Activated CD4-positive, alpha-beta T cell treated with anti-CD3 and anti-CD28 coated beads, Interleukin-2, amount 50 U/mL, for 48 hours (primary cell): ENCODE data around the gene DCLK1.

ENCODE experiments used
- DNase-seq, 2 experiments: peaks; one replicate each; pipeline ENCODE4 v3.0.0-alpha.2; 2020

DCLK1 gene

DNA sequence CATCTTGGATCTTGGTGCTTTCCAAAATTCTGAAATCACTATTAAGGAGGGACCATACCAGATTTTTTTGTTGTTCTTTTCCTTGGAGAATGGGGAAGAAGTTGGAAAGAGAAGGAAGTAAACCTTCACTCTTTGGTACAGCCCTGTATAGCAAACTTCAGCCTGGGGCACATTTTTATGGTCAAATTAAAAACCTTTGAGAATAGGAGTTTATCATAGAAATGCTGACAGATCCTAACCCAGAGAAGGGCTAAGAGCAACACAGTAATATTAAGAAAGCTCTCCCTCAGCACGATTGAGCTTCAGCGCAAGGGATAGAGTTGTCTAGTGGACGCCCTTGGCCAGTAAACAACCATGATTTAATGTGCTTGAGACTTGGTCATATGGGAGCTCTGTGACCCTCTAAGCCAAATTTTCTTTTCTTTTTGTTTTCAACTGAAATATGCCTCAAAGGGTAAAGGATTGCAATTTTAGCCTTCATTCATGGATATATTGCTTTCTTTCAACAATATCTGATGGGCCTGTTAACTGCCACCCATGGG is 360.4 kb downstream of the DCLK1 start:
- DNase-seq, result no peak

DNA sequence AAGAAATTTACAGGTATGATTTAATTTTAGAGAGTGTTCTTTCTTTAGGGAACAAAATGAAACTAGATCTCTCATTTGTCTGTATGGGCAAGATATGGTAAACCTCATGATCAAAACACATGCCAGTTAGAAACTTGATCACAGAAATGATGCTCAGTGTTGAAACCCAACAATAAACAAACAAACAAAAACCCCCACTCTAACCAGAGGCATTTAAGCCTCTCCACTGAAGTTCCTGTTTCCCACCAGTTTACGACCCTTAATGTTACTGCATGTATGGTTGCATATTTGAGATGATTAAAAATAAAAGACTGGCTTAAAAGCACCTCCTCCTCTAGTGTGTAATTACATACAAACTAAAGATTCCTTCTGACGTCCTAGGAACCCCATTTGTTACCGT is 361.4 kb downstream of the DCLK1 start:
- DNase-seq, result no peak

DNA sequence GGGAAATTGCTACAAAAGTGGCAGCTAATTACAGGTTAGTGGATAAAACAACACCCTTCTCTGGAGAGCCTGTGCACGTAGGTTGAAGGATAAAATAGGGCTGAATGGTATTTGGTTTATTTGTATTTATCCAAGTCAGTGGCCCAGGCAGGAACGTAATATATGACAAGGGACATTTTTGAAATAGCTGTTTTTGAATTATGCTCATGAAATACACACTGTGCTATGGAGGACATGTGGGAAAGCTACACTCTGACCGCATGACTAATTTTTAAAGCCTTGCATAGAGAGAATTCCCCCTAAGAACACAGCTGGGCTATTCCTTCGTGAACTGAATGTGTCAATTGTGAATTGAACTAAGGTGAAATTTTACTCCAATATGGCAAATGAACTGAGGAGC is 362.6 kb downstream of the DCLK1 start:
- DNase-seq, result no peak

DNA sequence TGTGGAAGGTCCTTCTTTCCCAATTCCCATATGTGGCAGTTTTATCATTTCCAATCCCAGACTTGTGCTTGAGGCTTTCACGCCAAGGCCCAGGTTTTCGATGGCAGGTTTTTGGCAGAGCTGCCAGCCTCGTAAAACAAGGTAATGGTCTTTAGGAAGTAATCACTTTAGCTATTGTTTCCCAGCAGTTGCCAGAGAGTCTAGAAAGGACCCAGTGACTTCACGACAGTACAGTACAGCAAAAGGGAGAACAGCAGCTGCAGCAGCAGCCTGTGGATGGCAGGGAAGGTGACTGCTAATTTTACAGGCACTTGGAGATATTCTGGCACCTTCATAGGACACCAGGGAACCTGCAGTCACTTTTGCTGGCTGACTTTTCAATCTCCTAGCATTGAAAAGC is 363.1 kb downstream of the DCLK1 start:
- no peak for DNase-seq

DNA sequence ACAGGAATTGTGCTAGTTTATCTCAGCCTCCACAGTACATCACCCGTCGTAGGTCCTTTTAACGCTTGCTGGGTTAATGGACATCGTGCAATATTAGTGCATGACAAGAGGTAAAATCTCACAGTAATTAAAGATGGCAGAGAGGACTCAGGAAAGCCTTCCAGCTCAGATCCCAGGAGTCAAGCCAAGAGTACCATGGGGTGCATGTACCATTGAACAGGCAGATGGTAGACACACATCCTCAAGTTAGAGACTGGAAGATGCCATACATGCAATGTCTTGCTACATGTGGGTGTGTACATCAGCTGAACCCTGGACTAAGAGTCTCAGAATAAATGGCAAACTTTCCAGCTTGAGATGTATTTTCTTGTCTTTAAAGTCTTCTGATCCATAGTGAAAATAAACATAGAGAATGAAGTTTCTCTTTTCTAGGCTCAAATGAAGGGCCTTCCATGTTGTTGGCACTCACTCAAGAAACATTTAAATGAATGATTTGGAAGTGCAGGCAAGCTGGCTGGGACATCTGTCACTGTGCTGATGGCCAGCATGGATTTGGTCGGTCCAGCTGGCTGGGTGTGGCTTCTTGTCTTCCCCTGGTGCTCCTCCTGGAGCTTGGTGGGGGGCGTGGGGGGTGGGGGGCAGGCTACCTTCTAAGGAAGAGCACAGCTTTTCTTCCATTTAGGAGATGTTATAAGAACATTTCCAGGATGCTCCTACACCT is 363.8 kb downstream of the DCLK1 start:
- DNase-seq, result no peak

DNA sequence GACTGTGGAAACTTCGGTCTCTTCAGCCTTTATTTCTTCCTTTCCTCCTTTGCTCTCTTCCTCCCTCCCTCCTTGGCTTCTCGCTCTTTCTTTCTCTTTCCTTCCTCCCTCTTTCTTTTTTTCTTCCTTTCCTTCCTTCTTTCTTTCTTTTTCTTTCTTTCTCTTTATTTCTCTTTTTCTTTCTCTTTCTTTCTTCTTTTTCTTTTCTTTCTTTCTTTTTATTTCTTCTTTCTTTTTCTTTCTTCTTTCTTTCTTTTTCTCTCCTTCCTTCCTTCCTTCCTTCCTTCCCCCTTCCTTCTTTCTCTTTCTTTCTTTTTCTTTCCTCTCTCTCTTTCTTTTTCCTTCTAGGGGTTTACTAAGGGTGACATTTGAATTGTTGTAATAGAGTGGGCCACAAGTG is 364.5 kb downstream of the DCLK1 start:
- no peak for DNase-seq

DNA sequence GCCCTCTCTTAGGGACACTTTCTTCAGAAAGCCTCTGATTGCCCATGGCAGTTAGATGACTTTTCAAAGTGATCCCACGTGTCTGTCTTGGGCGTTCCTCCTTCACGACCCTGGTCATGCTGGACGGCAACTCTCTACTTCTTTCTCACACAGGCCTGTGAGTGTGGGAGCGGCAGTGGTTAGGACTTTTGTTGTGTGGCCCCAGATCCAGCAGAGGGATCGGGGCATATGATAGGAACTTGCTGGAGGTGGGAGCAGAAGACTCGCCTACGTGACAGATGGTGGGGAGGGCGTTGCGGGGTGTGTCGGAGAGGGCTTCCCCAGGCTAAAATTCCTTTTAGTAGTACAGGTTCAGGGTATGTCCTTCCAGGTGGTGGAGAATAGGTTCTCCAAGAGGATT is 365.2 kb downstream of the DCLK1 start:
- DNase-seq, result no peak

DNA sequence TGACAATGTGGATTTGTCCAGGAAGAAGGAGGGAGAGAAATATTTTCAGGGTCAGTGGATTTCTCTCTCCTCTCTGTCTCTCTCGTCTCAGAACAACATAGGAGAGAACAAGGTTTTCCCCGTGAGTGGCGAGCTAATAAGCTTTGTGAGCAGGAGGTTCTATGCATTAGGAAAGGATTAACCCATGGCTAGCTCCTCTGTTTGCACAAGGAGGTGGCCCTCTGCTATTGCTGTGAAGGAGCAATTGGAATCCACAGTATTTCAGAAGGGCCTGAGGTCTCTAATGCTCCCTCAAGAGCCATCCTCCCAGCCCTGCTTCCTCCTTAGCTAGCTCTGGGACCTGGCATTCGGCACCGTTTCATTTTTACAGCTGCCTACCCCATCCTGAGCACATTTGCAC is 365.8 kb downstream of the DCLK1 start:
- no peak for DNase-seq

DNA sequence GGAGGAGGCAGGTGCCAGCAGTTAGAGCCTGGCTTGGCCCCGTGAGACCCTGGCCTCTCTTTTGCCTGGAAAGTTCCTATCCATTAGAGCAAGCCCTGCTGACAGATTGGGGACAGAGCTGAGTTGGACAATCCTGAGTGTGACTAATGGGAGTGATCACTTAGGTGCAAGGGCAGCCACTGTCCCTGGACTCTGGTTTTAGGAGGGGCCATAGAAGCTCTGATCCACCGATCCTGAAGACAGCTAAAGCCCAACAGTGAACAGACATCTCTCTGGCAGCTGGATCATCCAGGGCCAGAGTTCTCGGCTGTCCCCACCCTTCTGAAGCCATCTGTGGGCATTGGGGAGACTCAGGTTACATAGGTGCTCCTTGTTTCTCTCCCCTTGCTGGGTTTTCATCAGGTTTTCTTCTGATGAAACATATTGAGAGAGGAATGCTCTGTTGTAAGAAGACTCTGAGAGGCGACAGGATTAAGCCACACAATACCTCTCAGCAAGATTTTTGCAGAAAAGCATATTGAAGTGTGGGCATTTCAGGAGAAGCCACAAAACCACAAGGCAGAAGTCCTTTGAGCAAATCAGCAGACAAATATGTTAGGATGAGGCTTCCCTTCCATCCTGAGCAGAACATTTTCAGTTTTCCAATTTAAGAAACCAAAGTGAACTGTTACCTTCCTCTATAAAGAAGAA is 366.7 kb downstream of the DCLK1 start:
- DNase-seq, result no peak

DNA sequence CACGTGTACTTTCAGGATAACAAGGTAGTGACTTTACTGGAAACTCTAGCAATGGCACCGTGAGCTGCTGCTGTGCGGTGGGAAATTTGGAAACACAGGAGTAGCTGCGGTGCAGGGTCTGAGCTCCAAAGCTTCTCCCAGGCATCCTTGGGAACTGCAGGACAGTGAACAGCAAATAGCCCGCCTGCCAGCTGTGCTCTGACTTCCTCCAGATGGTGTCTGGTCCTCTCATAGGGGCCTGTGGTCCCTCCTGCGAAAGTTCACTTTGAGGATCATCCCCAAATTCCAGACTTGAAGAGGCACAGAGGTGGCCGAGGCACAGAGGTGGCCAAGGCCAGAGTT is 367.4 kb downstream of the DCLK1 start:
- no peak for DNase-seq

DNA sequence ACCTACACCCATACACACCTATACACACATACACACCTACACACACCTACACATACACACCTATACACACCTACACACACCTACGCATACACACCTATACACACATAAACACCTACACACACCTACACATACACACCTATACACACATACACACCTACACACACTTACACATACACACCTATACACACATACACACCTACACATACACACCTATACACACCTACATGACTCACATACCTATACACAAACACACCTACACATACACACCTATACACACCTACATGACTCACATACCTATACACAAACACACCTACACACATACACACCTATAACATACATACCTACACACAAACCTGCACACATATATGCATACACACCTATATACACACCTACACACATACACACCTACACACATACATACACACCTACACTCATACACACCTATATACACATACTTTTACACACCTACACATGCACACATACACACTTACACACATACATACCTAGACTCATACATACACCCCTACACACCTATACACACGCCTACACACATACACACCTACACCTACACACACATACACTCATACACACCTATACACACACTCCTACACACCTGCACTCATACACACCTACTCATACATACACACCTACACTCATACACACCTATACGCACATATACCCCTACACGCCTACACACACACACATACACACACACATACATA is 368.0 kb downstream of the DCLK1 start:
- no peak for DNase-seq

DNA sequence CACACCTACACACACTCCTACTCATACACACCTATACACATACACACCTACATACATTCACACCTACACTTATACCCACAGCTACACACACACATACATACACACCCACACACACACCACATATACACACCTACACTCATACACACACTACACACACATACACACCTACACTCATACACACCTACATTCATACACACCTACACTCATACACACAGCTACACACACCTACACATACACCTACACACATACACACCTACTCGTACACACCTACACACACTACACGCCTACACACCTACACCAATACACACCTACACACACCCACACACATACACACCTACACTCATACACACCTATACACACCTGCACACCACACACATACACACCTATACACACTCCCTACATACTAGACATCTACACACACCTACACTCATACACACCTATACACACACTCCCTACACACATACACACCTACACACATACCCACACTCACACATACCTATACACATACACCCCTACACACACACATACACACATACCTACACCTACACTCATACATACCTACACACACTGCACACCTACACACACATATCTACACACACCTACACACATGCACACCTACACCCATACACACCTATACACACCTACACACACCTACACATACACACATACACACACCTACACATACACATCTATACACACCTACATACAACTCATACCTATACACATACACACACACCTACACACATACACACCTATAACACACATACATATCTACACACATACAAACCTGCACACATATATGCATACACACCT is 369.5 kb downstream of the DCLK1 start:
- DNase-seq, result no peak

DNA sequence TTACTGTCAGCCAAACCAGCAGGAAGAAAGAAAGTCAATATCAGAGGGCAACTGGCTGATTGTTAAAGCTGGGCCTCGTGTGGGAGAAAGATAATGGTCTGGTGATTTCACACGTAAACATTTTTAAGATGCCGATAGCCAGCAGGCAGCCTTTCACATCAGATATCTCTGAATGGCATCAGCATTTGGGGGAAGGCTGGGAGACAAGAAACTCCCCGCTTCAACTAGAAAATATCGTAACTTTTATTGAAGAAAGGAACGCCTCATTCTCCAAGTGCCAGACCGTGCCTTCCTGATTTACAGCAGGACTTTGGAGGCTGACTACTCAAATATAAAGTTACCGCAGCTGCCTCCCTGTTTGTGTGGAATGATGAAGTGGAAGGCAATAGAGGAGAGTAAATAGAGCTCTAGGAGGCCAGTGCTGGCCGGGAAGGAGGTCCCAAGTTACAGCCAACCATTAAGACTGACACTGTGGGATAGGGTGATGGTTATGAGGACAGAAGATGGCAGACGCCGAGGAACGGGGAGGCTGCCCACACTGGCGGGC is 370.4 kb downstream of the DCLK1 start:
- DNase-seq, result no peak

DNA sequence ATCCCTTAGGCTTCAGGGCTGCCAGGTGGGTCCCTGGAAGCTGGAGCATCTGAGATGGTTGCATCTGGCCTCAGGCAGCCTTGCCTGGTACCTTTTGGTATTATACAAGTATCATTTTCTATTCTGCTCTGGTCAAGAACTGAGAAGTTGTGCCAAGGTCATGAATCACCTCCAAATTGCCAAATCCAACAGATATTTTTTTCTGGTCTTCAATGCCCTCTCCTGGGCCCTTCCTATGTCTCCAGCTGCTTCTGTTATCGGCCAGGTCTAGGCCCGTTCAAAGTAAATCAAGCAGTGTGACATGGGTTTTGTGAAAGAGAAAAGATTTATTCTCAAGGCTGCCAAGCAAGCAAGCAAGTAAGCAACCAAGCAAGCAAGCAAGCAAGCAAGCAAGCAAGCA is 383.6 kb downstream of the DCLK1 start:
- DNase-seq, result no peak

DNA sequence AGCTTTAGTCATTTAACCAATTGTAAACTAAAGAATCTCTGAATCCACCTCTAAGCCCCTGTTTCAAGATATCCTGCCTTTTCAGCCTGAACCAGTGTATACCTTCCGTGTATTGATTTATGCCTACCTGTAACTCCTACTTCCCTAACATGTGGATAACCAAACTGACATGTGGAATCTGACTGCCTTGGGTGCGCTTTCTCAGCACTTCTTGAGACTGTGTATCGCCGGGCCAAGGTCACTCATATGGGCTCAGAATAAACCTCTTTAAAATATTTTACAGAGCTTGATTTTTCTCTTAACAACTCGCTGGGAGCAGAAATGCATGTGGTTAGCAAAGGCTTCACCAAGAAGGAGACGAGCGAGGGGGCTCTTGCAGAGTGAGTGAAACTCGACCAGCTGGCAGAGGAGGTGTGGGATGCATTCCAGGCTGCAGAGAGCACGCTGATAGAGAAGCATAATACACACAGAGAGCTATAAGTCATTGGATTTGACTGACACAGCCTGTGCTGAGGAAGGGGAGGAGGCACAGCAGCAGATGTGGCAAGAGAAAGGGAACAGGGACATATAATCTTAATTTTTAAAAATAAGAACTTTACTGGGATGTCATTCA is 386.5 kb downstream of the DCLK1 start:
- DNase-seq, result no peak

DNA sequence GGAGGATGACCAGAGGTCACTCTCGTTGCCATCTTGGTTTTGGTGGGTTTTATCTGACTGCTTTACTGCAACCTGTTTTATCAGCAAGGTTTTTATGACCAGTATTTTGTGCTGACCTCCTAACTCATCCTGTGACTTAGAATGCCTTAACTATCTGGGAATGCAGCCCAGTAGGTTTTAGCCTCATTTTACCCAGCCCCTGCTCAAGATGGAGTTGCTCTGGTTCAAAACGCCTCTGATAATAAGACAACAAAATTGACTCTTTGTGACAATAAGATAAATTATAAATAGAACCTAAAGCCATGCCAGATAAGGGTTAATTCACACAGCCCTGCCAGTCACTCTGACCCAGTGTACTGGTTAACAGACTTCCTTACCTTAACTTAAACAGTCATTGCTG is 387.0 kb downstream of the DCLK1 start:
- DNase-seq, result no peak

DNA sequence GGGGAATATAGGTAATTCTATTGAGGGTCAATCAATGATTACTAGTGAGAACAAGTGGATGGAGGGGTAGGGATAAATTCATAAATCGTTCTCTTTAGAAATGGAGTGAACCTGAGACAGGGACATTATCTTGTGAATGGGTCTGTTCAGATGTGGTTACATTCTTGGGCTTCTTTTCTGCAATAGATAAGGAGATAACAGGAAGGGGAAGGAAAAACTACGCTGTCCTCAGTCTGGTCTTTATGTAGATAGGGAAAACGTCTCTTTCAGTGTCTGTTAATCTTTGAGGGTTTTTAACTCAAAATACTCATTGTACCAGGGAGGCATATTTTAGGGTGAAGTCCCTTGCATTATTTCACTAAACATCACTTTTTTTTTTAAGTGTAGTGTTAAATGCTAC is 388.0 kb downstream of the DCLK1 start:
- no peak for DNase-seq

DNA sequence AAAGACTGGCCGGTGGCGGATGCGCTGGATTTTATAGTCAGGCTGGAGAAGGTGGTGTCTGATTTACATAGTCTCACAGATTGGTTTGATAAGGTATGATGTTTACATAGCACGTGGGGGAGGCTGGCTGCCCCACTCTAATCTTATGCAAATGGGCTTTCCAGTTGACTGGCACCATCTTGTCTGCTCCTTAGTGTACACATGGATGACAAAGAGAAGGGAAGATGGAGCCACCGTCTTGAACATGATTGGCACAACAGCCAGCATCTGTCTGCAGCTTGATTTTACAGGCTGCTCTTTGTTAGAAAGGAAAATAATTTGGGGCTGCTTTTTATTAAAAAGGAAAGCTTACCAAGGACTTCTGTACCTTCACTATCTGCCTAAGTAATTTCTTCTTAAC is 389.5 kb downstream of the DCLK1 start:
- DNase-seq, result no peak

DNA sequence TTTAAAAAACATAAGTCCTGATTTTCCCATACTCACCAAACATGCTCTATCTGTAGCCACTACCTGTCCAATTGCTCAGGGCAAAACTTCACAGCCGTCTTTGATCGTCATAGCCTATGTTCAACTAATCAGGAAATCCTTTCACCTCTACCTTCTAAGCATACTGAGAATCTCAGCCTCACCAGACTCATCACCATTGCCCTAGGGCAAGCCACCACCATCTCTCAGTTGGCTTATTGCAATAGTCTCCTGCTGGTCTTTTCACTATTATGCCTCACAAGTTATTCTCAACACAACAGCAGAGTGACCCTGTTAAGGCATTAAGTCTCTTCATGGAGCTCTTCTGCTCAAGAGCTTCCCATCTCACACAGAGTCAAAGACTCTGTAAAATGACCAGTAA is 394.3 kb downstream of the DCLK1 start:
- no peak for DNase-seq

DNA sequence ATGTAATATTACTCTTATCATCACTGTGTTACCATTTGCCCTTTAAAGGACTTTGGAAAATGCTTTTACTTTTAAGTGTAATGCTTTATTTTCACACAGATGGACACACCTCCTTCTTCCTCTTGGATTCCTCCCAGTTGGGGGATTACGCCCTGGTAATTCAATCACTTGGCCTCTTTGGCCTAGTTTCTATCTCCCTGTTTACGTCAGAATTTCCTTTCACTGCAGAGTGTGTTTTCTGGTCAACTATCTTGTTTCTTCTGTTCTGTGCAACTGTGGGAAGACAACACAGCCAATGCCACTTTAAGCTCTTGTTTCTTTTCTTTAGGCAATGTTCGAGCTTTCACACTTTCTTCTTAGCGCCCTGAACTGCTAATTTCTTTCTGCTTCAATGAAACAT is 397.4 kb downstream of the DCLK1 start:
- no peak for DNase-seq

DNA sequence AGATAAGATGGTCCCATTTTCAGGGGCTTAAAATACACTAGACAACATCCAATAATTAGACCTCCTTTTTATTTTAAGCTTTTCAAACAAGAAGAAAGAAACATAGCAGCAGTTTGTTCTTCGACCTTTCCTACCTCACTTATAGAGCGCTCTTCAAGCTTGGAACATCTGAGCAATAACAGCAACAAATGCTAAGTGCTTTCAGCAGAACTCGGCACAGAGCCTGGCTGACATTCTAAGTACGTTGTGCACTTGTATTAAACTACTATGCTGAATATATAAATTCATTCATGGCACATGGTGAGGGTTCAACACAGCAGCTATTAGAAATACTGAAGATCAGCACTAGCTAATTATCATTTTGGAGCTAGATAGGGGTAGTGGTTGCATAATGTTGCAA is 398.6 kb downstream of the DCLK1 start:
- DNase-seq, result no peak

DNA sequence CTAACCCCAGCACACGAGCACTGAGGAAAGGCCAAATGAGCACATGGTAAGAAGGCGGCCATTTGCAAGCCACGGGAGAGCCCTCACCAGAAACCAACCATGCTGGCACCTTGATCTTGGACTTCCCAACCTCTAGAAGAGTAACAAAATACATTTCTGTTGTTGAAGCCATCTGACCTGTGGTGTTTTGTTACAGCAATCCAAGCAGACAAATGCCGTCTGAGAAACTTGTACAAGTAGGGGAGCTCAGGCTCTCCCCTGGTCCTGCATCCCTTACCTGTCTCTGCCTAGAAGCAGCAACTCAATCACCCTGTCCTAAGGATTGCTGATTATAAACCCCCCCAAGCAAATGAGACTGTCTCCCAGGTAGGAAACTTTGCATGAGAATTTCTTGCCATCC is 399.7 kb downstream of the DCLK1 start:
- DNase-seq, result no peak
